WTC11 (cell line): ENCODE measurements around the gene GALNT18. TPM values are rescaled to one million over a fixed set of nuclear protein-coding genes. Genes with fewer than 3 reads are reported as not detected.

ENCODE experiments used
- ATAC-seq: fragments of 200-7000 bp; cut with Tn5 transposase; 2 replicates; pipeline ENCODE4 v1.10.0; 2021; ENCODE audit warnings: mild to moderate bottlenecking, moderate library complexity
- CTCF ChIA-PET: fragments of 300-600 bp; sonication (Branson Sonifier 250); formaldehyde crosslinking; loops from one replicate; lab custom pipeline; 2021; ENCODE audit warnings: antibody characterized with exemption; lab: Charles Lee
- POLR2A ChIA-PET: fragments of 350-600 bp; sonication (Branson Sonifier 250); formaldehyde crosslinking; loops from one replicate; lab custom pipeline; 2021; ENCODE audit warnings: antibody characterized with exemption; lab: Charles Lee
- DNase-seq: peaks from one replicate; pipeline ENCODE4 v3.0.0; 2021; ENCODE audit warnings: low spot score
- H3K27ac Mint-ChIP-seq: 2 replicates; pipeline ENCODE4 v1.8.0; 2021; ENCODE audit warnings: mixed read lengths
- H3K27me3 Mint-ChIP-seq: 2 replicates; pipeline ENCODE4 v1.8.0; 2021; ENCODE audit warnings: low read depth, mild to moderate bottlenecking, moderate library complexity, mixed read lengths
- H3K36me3 Mint-ChIP-seq: 2 replicates; pipeline ENCODE4 v1.8.0; 2021; ENCODE audit warnings: mixed read lengths
- H3K4me1 Mint-ChIP-seq: 2 replicates; pipeline ENCODE4 v1.8.0; 2022; ENCODE audit warnings: mixed read lengths
- H3K4me3 Mint-ChIP-seq: 2 replicates; pipeline ENCODE4 v1.8.0; 2021; ENCODE audit warnings: mild to moderate bottlenecking, moderate library complexity, mixed read lengths
- H3K9me3 Mint-ChIP-seq: 2 replicates; pipeline ENCODE4 v1.8.0; 2021; ENCODE audit warnings: mixed read lengths
- CREB1 ChIP-seq: sonication (generic); formaldehyde crosslinking; IDR thresholded peaks from 2 replicates; pipeline ENCODE4 v1.8.0; 2023; ENCODE audit warnings: mild to moderate bottlenecking, missing genetic modification reagents
- ELF4 ChIP-seq: sonication (generic); formaldehyde crosslinking; IDR thresholded peaks from 2 replicates; pipeline ENCODE4 v1.8.1; 2022; ENCODE audit warnings: low read depth, mild to moderate bottlenecking, moderate library complexity, missing genetic modification reagents
- ERG ChIP-seq: fragments of 250-450 bp; sonication (Bioruptor Pico); IDR thresholded peaks from 2 replicates; pipeline ENCODE4 v1.8.0; 2021; ENCODE audit warnings: mild to moderate bottlenecking
- ETV6 ChIP-seq: sonication (generic); formaldehyde crosslinking; IDR thresholded peaks from 2 replicates; pipeline ENCODE4 v1.8.1; 2022; ENCODE audit warnings: mild to moderate bottlenecking, missing genetic modification reagents
- JUN ChIP-seq: sonication (generic); formaldehyde crosslinking; IDR thresholded peaks from 2 replicates; pipeline ENCODE4 v1.8.0; 2023; ENCODE audit warnings: mild to moderate bottlenecking, missing genetic modification reagents
- KAT7 ChIP-seq: sonication (generic); formaldehyde crosslinking; IDR thresholded peaks from 2 replicates; pipeline ENCODE4 v1.8.1; 2023; ENCODE audit warnings: missing genetic modification reagents, mild to moderate bottlenecking, borderline replicate concordance
- MAX ChIP-seq: sonication (generic); formaldehyde crosslinking; IDR thresholded peaks from 2 replicates; pipeline ENCODE4 v1.8.0; 2022; ENCODE audit warnings: mild to moderate bottlenecking, missing genetic modification reagents
- MLX ChIP-seq: sonication (generic); formaldehyde crosslinking; IDR thresholded peaks from 2 replicates; pipeline ENCODE4 v1.8.1; 2023; ENCODE audit warnings: mild to moderate bottlenecking, missing genetic modification reagents, moderate library complexity
- OVOL2 ChIP-seq: fragments of 250-450 bp; sonication (Bioruptor Pico); IDR thresholded peaks from 2 replicates; pipeline ENCODE4 v1.9.0; 2021; ENCODE audit warnings: mild to moderate bottlenecking, borderline replicate concordance
- RORB ChIP-seq: fragments of 250-450 bp; sonication (Bioruptor Pico); IDR thresholded peaks from 2 replicates; pipeline ENCODE4 v1.9.0; 2021; ENCODE audit warnings: mild to moderate bottlenecking
- TEAD1 ChIP-seq: sonication (generic); formaldehyde crosslinking; IDR thresholded peaks from 2 replicates; pipeline ENCODE4 v1.8.0; 2022; ENCODE audit warnings: mild to moderate bottlenecking, missing genetic modification reagents
- USF2 ChIP-seq: sonication (generic); formaldehyde crosslinking; IDR thresholded peaks from 2 replicates; pipeline ENCODE4 v1.8.1; 2023; ENCODE audit warnings: mild to moderate bottlenecking, missing genetic modification reagents, moderate library complexity
- ZNF138 ChIP-seq: sonication (generic); formaldehyde crosslinking; conservative IDR thresholded peaks from 2 replicates; pipeline ENCODE4 v1.8.1; 2022; ENCODE audit warnings: mild to moderate bottlenecking, moderate library complexity, missing genetic modification reagents
- ZNF416 ChIP-seq: fragments of 250-450 bp; sonication (Bioruptor Pico); IDR thresholded peaks from 2 replicates; pipeline ENCODE4 v1.9.0; 2021; ENCODE audit warnings: mild to moderate bottlenecking, inconsistent platforms
- ZNF425 ChIP-seq: fragments of 250-450 bp; sonication (Bioruptor Pico); conservative IDR thresholded peaks from 2 replicates; pipeline ENCODE4 v1.9.0; 2021; ENCODE audit warnings: mild to moderate bottlenecking
- total RNA-seq: library from RNA; stranded (reverse); gene quantifications from 3 replicates; pipeline ENCODE4 v1.2.3, GENCODE V29; 2021
- TF ChIP-seq, protein P1 (sequence below): sonication (generic); formaldehyde crosslinking; IDR thresholded peaks from 2 replicates; pipeline ENCODE4 v1.8.0; 2022; ENCODE audit warnings: missing genetic modification reagents
- TF ChIP-seq, protein P2 (sequence below): sonication (generic); formaldehyde crosslinking; conservative IDR thresholded peaks from 2 replicates; pipeline ENCODE4 v1.8.1; 2022; ENCODE audit warnings: mild to moderate bottlenecking, missing genetic modification reagents
- TF ChIP-seq, protein P3 (sequence below): sonication (generic); formaldehyde crosslinking; IDR thresholded peaks from 2 replicates; pipeline ENCODE4 v1.8.0; 2022; ENCODE audit warnings: mild to moderate bottlenecking, missing genetic modification reagents
- TF ChIP-seq, protein P4 (sequence below): sonication (generic); formaldehyde crosslinking; IDR thresholded peaks from 2 replicates; pipeline ENCODE4 v1.8.1; 2022; ENCODE audit warnings: mild to moderate bottlenecking, moderate library complexity, missing genetic modification reagents

The GALNT18 gene
- total RNA-seq, 1 experiment from 2014 or later = 5.0 TPM

- TF ChIP-seq, protein P1, sequence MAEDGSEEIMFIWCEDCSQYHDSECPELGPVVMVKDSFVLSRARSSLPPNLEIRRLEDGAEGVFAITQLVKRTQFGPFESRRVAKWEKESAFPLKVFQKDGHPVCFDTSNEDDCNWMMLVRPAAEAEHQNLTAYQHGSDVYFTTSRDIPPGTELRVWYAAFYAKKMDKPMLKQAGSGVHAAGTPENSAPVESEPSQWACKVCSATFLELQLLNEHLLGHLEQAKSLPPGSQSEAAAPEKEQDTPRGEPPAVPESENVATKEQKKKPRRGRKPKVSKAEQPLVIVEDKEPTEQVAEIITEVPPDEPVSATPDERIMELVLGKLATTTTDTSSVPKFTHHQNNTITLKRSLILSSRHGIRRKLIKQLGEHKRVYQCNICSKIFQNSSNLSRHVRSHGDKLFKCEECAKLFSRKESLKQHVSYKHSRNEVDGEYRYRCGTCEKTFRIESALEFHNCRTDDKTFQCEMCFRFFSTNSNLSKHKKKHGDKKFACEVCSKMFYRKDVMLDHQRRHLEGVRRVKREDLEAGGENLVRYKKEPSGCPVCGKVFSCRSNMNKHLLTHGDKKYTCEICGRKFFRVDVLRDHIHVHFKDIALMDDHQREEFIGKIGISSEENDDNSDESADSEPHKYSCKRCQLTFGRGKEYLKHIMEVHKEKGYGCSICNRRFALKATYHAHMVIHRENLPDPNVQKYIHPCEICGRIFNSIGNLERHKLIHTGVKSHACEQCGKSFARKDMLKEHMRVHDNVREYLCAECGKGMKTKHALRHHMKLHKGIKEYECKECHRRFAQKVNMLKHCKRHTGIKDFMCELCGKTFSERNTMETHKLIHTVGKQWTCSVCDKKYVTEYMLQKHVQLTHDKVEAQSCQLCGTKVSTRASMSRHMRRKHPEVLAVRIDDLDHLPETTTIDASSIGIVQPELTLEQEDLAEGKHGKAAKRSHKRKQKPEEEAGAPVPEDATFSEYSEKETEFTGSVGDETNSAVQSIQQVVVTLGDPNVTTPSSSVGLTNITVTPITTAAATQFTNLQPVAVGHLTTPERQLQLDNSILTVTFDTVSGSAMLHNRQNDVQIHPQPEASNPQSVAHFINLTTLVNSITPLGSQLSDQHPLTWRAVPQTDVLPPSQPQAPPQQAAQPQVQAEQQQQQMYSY (CRISPR knock-in tag) = no peak
- TF ChIP-seq, protein P2, sequence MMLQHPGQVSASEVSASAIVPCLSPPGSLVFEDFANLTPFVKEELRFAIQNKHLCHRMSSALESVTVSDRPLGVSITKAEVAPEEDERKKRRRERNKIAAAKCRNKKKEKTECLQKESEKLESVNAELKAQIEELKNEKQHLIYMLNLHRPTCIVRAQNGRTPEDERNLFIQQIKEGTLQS (CRISPR knock-in tag) = no peak
- TF ChIP-seq, all 79 proteins: peak for 0
Measured at GRCh38 chr11:11425806-11426205, 196.0 kb downstream of the GALNT18 start (continued).

DNA sequence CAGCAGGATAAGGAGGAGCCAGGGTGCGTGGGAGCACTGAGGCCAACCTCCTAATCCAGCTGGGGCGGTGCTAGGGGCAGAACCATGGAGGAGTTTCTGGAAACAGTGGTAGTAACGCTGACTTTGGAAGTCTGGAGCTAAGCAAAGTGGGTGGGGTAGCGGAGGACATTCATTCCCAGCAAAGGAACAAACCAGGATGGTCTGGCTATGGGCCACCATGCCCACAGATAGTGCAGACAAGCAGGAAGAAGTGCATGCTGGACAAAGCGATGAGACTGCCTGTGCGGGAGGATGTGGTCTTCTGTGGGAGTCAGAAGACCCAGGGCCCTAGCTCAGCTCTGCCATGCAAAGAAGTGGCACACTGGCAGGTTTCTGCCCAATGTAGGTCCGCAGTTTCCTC, 197.1 kb downstream of the GALNT18 start:
- Mint-ChIP-seq H3K27ac (no peak overlapping the region), H3K36me3 (no peaks in the 10 kb centered on the region), H3K4me1 (peaks cover 21% of the 10 kb centered on the region), H3K9me3 (no peaks in the 10 kb centered on the region), H3K27me3 (no peaks in the 10 kb centered on the region), H3K4me3 (no peak overlapping the region)
- no peak for ATAC-seq
- TF ChIP-seq JUN = no peak
- TF ChIP-seq USF2 = no peak
- TF ChIP-seq MAX (CRISPR knock-in tag) = no peak
- TF ChIP-seq, protein P3, sequence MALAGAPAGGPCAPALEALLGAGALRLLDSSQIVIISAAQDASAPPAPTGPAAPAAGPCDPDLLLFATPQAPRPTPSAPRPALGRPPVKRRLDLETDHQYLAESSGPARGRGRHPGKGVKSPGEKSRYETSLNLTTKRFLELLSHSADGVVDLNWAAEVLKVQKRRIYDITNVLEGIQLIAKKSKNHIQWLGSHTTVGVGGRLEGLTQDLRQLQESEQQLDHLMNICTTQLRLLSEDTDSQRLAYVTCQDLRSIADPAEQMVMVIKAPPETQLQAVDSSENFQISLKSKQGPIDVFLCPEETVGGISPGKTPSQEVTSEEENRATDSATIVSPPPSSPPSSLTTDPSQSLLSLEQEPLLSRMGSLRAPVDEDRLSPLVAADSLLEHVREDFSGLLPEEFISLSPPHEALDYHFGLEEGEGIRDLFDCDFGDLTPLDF (CRISPR knock-in tag) = no peak
- TF ChIP-seq MLX = no peak
- TF ChIP-seq ZNF138 = no peak
- no peak for TF ChIP-seq ETV6
- no peak for TF ChIP-seq OVOL2 (CRISPR knock-in tag)
- TF ChIP-seq ELF4 (CRISPR knock-in tag) = no peak
- TF ChIP-seq, protein P4, sequence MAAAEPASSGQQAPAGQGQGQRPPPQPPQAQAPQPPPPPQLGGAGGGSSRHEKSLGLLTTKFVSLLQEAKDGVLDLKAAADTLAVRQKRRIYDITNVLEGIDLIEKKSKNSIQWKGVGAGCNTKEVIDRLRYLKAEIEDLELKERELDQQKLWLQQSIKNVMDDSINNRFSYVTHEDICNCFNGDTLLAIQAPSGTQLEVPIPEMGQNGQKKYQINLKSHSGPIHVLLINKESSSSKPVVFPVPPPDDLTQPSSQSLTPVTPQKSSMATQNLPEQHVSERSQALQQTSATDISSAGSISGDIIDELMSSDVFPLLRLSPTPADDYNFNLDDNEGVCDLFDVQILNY (CRISPR knock-in tag) = no peak
- no peak for TF ChIP-seq TEAD1 (CRISPR knock-in tag)
- no peak for TF ChIP-seq KAT7 (CRISPR knock-in tag)
- TF ChIP-seq ZNF425 (CRISPR knock-in tag) = no peak
- TF ChIP-seq ZNF416 (CRISPR knock-in tag) = no peak
- no peak for TF ChIP-seq ERG (CRISPR knock-in tag)
- TF ChIP-seq RORB (CRISPR knock-in tag) = no peak
- no peak for TF ChIP-seq CREB1 (CRISPR knock-in tag)
- POLR2A ChIA-PET = no interaction called here
- CTCF ChIA-PET = no interaction called here
- no peak for DNase-seq
